ENCODE results near the gene GTPBP6. TPM values are rescaled to one million over a fixed set of nuclear protein-coding genes. Genes with fewer than 3 reads are reported as not detected.

Gene GTPBP6
- total RNA-seq, 1 experiment from 2014 or later = 41.6 TPM

GRCh38 chrX:362937-363620, 44.5 kb upstream of the GTPBP6 start:
- DNase-seq (ENCODE audit: low read depth, low spot score) = no peak
- CTCF ChIA-PET = no interaction called here
- no peaks in the 10 kb centered on the region for H3K79me2 ChIP-seq (ENCODE audit: insufficient read depth, low read length)
- no peak overlapping the region for H3K27ac ChIP-seq (ENCODE audit: low read depth, low read length)
- H3K9ac ChIP-seq (ENCODE audit: low read length) = no peak overlapping the region
- no peaks in the 10 kb centered on the region for H3K9me3 ChIP-seq (ENCODE audit: control insufficient read depth in 1 of 2, insufficient read depth in 1 of 2, low read depth in 1 of 2, low read length in 2 of 2)
- ATAC-seq = no peak
- no peak overlapping the region for H2AFZ ChIP-seq (ENCODE audit: low read depth, low read length, poor library complexity, severe bottlenecking)
- H3K4me3 ChIP-seq (replicated peaks in 1 of 2; ENCODE audit: low read depth in 1 of 2, low read length in 2 of 2) = no peak overlapping the region
- H3K9me2 ChIP-seq (ENCODE audit: insufficient read depth) = no peaks in the 10 kb centered on the region
- BruUV-seq (replicated peaks) = no TSS peak
- H3K36me3 ChIP-seq (ENCODE audit: control insufficient read depth in 1 of 2, insufficient read depth in 2 of 2, low read length in 2 of 2) = 0 out of 4 replicates have a peak, but pooled peaks cover 0 to 4% of the 10 kb centered on the region in 2 experiments
- RAD21 ChIA-PET (ENCODE audit: low non-redundant PET in 1 of 2, low total read pairs in 2 of 2, uncharacterized antibody in 2 of 2, unreplicated experiment in 2 of 2) = no interaction called here
- no peaks in the 10 kb centered on the region for H3K4me1 ChIP-seq (ENCODE audit: control insufficient read depth in 1 of 2, insufficient read depth in 2 of 2, low read length in 2 of 2)
- intact Hi-C loops (cut with micrococcal nuclease) = no loop called here
- no peak overlapping the region for H3K4me2 ChIP-seq (ENCODE audit: low read length)
- no peaks in the 10 kb centered on the region for H3K27me3 ChIP-seq (ENCODE audit: insufficient read depth, low read length)
- POLR2A ChIA-PET = no interaction called here
- no peak for TF ChIP-seq CTCF (IDR thresholded peaks at IDR 0.05 in 2 of 3, conservative IDR thresholded peaks at IDR 0.05 in 1 of 3; ENCODE audit: borderline replicate concordance in 1 of 3, insufficient read depth in 1 of 3, low read depth in 2 of 3, low read length in 2 of 3)
- TF ChIP-seq RAD21 (IDR thresholded peaks at IDR 0.05; ENCODE audit: low read depth) = no peak
- no peak for TF ChIP-seq POLR2A (IDR thresholded peaks at IDR 0.05; ENCODE audit: borderline replicate concordance, extremely low read depth, insufficient read depth, insufficient read length)
- no peak for TF ChIP-seq ZFX (IDR thresholded peaks at IDR 0.05)
- no peak for TF ChIP-seq EZH2phosphoT487 (IDR thresholded peaks at IDR 0.05; ENCODE audit: borderline replicate concordance)
- TF ChIP-seq JUND (IDR thresholded peaks at IDR 0.05) = no peak
- no peak for TF ChIP-seq YY1 (IDR thresholded peaks at IDR 0.05; ENCODE audit: extremely low read depth, insufficient replicate concordance, low read depth, low read length)
- TF ChIP-seq SP1 (IDR thresholded peaks at IDR 0.05; ENCODE audit: low read depth) = no peak
- TF ChIP-seq REST (IDR thresholded peaks at IDR 0.05; ENCODE audit: low read depth) = no peak
- H4K20me1 ChIP-seq (ENCODE audit: insufficient read depth) = no peaks in the 10 kb centered on the region

Measured in HCT116 (cell line).